ENCODE measurements around the gene ROR2.
"Not testable (repeated sequence)": the region's sequence is repeated elsewhere in the genome, so short reads cannot be mapped to it uniquely, and the experiment has no call there.

ROR2 gene

GRCh38 chr9:91949946-91950664 is at the start of gene ROR2:
TSS of gene ROR2 (minus strand) at chr9:91950228.
- DNase-seq = no peak

GRCh38 chr9:91995000-91995655 is 45.1 kb upstream of the ROR2 start:
- no peak for DNase-seq

- no peak for DNase-seq
These were observed 44.4 kb upstream of the ROR2 start for GRCh38 chr9:91994422-91994821.

- DNase-seq = no peak
These were observed 42.5 kb upstream of the ROR2 start for GRCh38 chr9:91992461-91993041.

GRCh38 chr9:91991721-91992341 is 41.8 kb upstream of the ROR2 start:
- no peak for DNase-seq

- DNase-seq = no peak
These were observed 36.2 kb upstream of the ROR2 start for GRCh38 chr9:91986248-91986647.

- no peak for DNase-seq
These were observed 35.7 kb upstream of the ROR2 start for GRCh38 chr9:91985692-91986091.

GRCh38 chr9:91978740-91979414 is 28.8 kb upstream of the ROR2 start:
- DNase-seq = no peak

GRCh38 chr9:91975254-91975653 is 25.2 kb upstream of the ROR2 start:
- not testable (repeated sequence) for DNase-seq

- no peak for DNase-seq
These were observed 22.7 kb upstream of the ROR2 start for GRCh38 chr9:91972711-91973110.

GRCh38 chr9:91972076-91972626 is 22.1 kb upstream of the ROR2 start:
- no peak for DNase-seq

GRCh38 chr9:91967259-91967658 is 17.2 kb upstream of the ROR2 start:
- no peak for DNase-seq

GRCh38 chr9:91966503-91966902 is 16.5 kb upstream of the ROR2 start:
- no peak for DNase-seq

GRCh38 chr9:91963711-91964240 is 13.7 kb upstream of the ROR2 start:
- DNase-seq = no peak

- DNase-seq = no peak
These were observed 10.3 kb upstream of the ROR2 start for GRCh38 chr9:91960367-91960766.

- DNase-seq = no peak
These were observed 8.1 kb upstream of the ROR2 start for GRCh38 chr9:91958174-91958573.

GRCh38 chr9:91954841-91955471 is 4.9 kb upstream of the ROR2 start:
- no peak for DNase-seq

- no peak for DNase-seq
These were observed 3.7 kb upstream of the ROR2 start for GRCh38 chr9:91953718-91954117.

- no peak for DNase-seq
These were observed 2.0 kb upstream of the ROR2 start for GRCh38 chr9:91951944-91952520.

GRCh38 chr9:91949392-91949945 is 559 bp downstream of the ROR2 start:
- no peak for DNase-seq
